ENCODE measurements around the gene EML1.

GRCh38 chr14:99855271-99855670 lies 62.1 kb downstream of the EML1 start:
- no peak for TF ChIP-seq CTCF (conservative IDR thresholded peaks at IDR 0.05; ENCODE audit: low read length)
- no peak for TF ChIP-seq EZH2phosphoT487 (IDR thresholded peaks at IDR 0.05; ENCODE audit: borderline replicate concordance, low read depth, low read length)
